HG02943 (cell line): ENCODE measurements around the gene ANAPC4.

ENCODE experiments used
- ATAC-seq: cut with Tn5 transposase; IDR thresholded peaks from one replicate; pipeline ENCODE4 v1.9.1; 2021; ENCODE audit warnings: mild to moderate bottlenecking, low read depth, moderate library complexity; ENCODE audit not compliant: unreplicated experiment

Gene ANAPC4

GRCh38 chr4:25377572-25378436 lies 741 bp downstream of the ANAPC4 start:
- peak; percentile 11 for ATAC-seq

- no peak for ATAC-seq
Measured at GRCh38 chr4:25378437-25378743, 1.3 kb downstream of the ANAPC4 start.

GRCh38 chr4:25379591-25379990 lies 2.5 kb downstream of the ANAPC4 start:
- ATAC-seq, result no peak

- no peak for ATAC-seq
Measured at GRCh38 chr4:25383647-25384046, 6.6 kb downstream of the ANAPC4 start.

- no peak for ATAC-seq
Measured at GRCh38 chr4:25386926-25387325, 9.9 kb downstream of the ANAPC4 start.

GRCh38 chr4:25397305-25397704 lies 20.2 kb downstream of the ANAPC4 start:
- no peak for ATAC-seq

GRCh38 chr4:25399510-25399909 lies 22.4 kb downstream of the ANAPC4 start:
- no peak for ATAC-seq

GRCh38 chr4:25401066-25401465 lies 24.0 kb downstream of the ANAPC4 start:
- no peak for ATAC-seq

- ATAC-seq, result no peak
Measured at GRCh38 chr4:25402521-25402920, 25.5 kb downstream of the ANAPC4 start.

- ATAC-seq, result no peak
Measured at GRCh38 chr4:25403699-25404098, 26.6 kb downstream of the ANAPC4 start.

GRCh38 chr4:25405453-25405852 lies 28.4 kb downstream of the ANAPC4 start:
- no peak for ATAC-seq

GRCh38 chr4:25406081-25406692 lies 29.1 kb downstream of the ANAPC4 start:
- ATAC-seq, result no peak

- no peak for ATAC-seq
Measured at GRCh38 chr4:25410820-25411529, 33.9 kb downstream of the ANAPC4 start.

GRCh38 chr4:25413261-25413660 lies 36.2 kb downstream of the ANAPC4 start:
- no peak for ATAC-seq

- ATAC-seq, result no peak
Measured at GRCh38 chr4:25417014-25417413, 40.0 kb downstream of the ANAPC4 start.

GRCh38 chr4:25420931-25421330 lies 43.9 kb downstream of the ANAPC4 start:
- ATAC-seq, result no peak

- no peak for ATAC-seq
Measured at GRCh38 chr4:25421816-25422525, 44.9 kb downstream of the ANAPC4 start.

GRCh38 chr4:25423548-25423947 lies 46.5 kb downstream of the ANAPC4 start:
- ATAC-seq, result no peak

- no peak for ATAC-seq
Measured at GRCh38 chr4:25424539-25425228, 47.6 kb downstream of the ANAPC4 start.

- no peak for ATAC-seq
Measured at GRCh38 chr4:25425361-25425760, 48.3 kb downstream of the ANAPC4 start.
